Measurements from ENCODE around the gene BCAT1. TPM values are rescaled to one million over a fixed set of nuclear protein-coding genes. Genes with fewer than 3 reads are reported as not detected.

The BCAT1 gene
- total RNA-seq, 1 experiment from 2014 or later = 5.8 TPM

- ChIA-PET POLR2A (no interaction called here), CTCF (no interaction called here)
- ATAC-seq (no peak), DNase-seq (ENCODE audit: low read depth, low spot score) (no peak)
- no peak overlapping the region for H3K4me3 ChIP-seq (ENCODE audit: low read depth in 2 of 2, low read length in 2 of 2)
- no peaks in the 10 kb centered on the region for H3K27me3 ChIP-seq (ENCODE audit: control insufficient read depth, insufficient read depth, low read length)
- intact Hi-C loops (cut with micrococcal nuclease; ENCODE audit: unreplicated experiment) (no loop called here), in situ Hi-C loops (cut with HindIII; ENCODE audit: low pct_unique_long_range_greater_than_20kb, low sequenced_read_pairs) (no loop called here)
- H3K36me3 ChIP-seq (ENCODE audit: control insufficient read depth, insufficient read depth, low read length) = no peaks in the 10 kb centered on the region
- no peak overlapping the region for H3K27ac ChIP-seq (ENCODE audit: low read length)
- H3K9me3 ChIP-seq (ENCODE audit: control insufficient read depth, insufficient read depth, low read depth, low read length) = no peaks in the 10 kb centered on the region
- H3K4me1 ChIP-seq (ENCODE audit: control insufficient read depth, insufficient read depth, low read length) = no peaks in the 10 kb centered on the region
- TF ChIP-seq TCF7L2 (IDR thresholded peaks at IDR 0.05; ENCODE audit: low read depth, low read length) = no peak
- TF ChIP-seq SIN3A (IDR thresholded peaks at IDR 0.05; ENCODE audit: borderline replicate concordance, insufficient read depth, low read depth, low read length) = no peak
- TF ChIP-seq REST (IDR thresholded peaks at IDR 0.05; ENCODE audit: insufficient read depth in 1 of 2, low read depth in 2 of 2, low read length in 1 of 2) = no peak
- no peak for TF ChIP-seq CTCF (IDR thresholded peaks at IDR 0.05)
- TF ChIP-seq POLR2AphosphoS5 (IDR thresholded peaks at IDR 0.05; ENCODE audit: low read depth, low read length) = no peak
- no TSS peak for BruUV-seq (replicated peaks)
Measured at GRCh38 chr12:24860546-24860945, 88.4 kb downstream of the BCAT1 start.

- Histone ChIP-seq H3K36me3 (ENCODE audit: control insufficient read depth, insufficient read depth, low read length) (no peaks in the 10 kb centered on the region), H3K4me1 (ENCODE audit: control insufficient read depth, insufficient read depth, low read length) (no peaks in the 10 kb centered on the region), H3K27ac (ENCODE audit: low read length) (no peak overlapping the region), H3K9me3 (ENCODE audit: control insufficient read depth, insufficient read depth, low read depth, low read length) (no peaks in the 10 kb centered on the region), H3K27me3 (ENCODE audit: control insufficient read depth, insufficient read depth, low read length) (no peaks in the 10 kb centered on the region), H3K4me3 (ENCODE audit: low read depth in 2 of 2, low read length in 2 of 2) (no peak overlapping the region)
- TF ChIP-seq REST (IDR thresholded peaks at IDR 0.05; ENCODE audit: insufficient read depth in 1 of 2, low read depth in 2 of 2, low read length in 1 of 2) (no peak), TCF7L2 (IDR thresholded peaks at IDR 0.05; ENCODE audit: low read depth, low read length) (no peak), SIN3A (IDR thresholded peaks at IDR 0.05; ENCODE audit: borderline replicate concordance, insufficient read depth, low read depth, low read length) (no peak), POLR2AphosphoS5 (IDR thresholded peaks at IDR 0.05; ENCODE audit: low read depth, low read length) (no peak), CTCF (IDR thresholded peaks at IDR 0.05) (no peak)
- ChIA-PET CTCF (no interaction called here), POLR2A (no interaction called here)
- BruUV-seq (replicated peaks) = no TSS peak
- no peak for ATAC-seq
- no peak for DNase-seq (ENCODE audit: low read depth, low spot score)
- in situ Hi-C loops (cut with HindIII; ENCODE audit: low pct_unique_long_range_greater_than_20kb, low sequenced_read_pairs) = no loop called here
- intact Hi-C loops (cut with micrococcal nuclease; ENCODE audit: unreplicated experiment) = loop anchor here (10.0 kb wide), 1 partner anchor 278 kb away; no protein-coding TSS in a partner anchor
Measured at GRCh38 chr12:24856541-24856940, 92.4 kb downstream of the BCAT1 start.
